ENCODE data around the gene HBD. TPM values are rescaled to one million over a fixed set of nuclear protein-coding genes. Genes with fewer than 3 reads are reported as not detected.

The HBD gene
- total RNA-seq, 1 donor from 2014 or later, result not detected

- intact Hi-C loops (cut with DNase I), result no loop called here
- ATAC-seq, result no peak
- DNase-seq (ENCODE audit: missing footprints), result no peak
Measured at GRCh38 chr11:5240056-5240455, 5.8 kb upstream of the HBD start.

DNA sequence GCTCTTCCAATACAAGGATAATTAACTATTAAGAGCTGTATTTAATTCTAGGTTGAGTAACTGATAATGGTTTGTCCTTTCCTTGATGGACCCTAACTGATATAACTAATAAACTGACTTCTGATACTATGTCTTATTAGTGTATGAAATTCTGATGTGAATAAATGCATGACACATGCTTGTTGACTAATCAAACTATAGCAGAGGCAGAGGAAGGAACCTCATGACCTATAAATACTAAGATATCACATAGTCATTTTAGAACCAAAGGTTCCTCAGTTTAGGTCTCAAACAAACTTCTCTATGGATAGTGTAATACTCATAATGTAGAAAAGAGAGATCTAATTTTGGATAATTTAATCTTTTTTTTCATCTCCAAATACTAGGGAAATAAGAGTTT, 4.8 kb upstream of the HBD start:
- DNase-seq (ENCODE audit: missing footprints) (no peak), ATAC-seq (no peak)
- intact Hi-C loops (cut with DNase I), result no loop called here

GRCh38 chr11:5238486-5238885, 4.2 kb upstream of the HBD start:
- intact Hi-C loops (cut with DNase I), result no loop called here
- DNase-seq (ENCODE audit: missing footprints) (no peak), ATAC-seq (no peak)

GRCh38 chr11:5237420-5237819, 3.1 kb upstream of the HBD start:
- intact Hi-C loops (cut with DNase I), result no loop called here
- DNase-seq (ENCODE audit: missing footprints), result no peak
- ATAC-seq, result no peak

DNA sequence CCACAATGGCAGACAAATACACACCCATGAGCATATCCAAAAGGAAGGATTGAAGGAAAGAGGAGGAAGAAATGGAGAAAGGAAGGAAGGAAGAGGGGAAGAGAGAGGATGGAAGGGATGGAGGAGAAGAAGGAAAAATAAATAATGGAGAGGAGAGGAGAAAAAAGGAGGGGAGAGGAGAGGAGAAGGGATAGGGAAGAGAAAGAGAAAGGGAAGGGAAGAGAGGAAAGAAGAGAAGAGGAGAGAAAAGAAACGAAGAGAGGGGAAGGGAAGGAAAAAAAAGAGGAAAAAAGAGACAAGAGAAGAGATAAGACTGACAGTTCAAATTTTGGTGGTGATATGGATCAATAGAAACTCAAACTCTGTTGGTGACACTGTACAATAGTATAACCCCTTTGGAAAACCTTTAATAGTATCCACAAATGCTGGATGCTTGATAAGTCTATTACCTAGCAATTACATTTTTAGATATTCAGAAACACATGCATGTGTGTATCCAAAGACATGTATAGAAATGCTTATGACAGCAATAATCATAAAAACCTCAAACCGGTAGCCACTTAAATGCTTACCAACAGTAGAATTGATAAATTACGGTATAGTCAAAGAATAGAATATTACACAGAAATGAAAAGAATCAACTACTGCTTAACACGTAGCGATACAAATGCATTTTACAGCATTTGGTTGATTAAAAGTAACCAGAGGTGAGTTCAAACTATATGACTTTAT, 1.2 kb upstream of the HBD start:
- DNase-seq (ENCODE audit: missing footprints), result no peak
- no peak for ATAC-seq
- intact Hi-C loops (cut with DNase I), result no loop called here

GRCh38 chr11:5233307-5233706, 976 bp downstream of the HBD start:
- DNase-seq (ENCODE audit: missing footprints), result no peak
- no peak for ATAC-seq
- intact Hi-C loops (cut with DNase I), result no loop called here

DNA sequence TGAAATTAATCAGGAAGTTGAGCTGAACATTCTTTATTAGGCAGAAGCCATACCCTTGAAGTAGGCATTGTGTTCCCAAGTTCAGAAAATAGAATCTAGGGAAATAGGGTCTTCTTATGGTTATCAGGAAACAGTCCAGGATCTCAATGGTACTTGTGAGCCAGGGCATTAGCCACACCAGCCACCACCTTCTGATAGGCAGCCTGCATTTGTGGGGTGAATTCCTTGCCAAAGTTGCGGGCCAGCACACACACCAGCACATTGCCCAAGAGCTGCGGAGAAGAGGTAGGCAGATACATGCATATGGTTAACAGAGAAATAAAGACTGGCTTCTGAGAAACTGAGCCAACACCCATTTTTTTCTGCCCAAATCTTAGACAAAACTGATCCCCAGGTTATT, 1.5 kb downstream of the HBD start:
- DNase-seq (ENCODE audit: missing footprints) (no peak), ATAC-seq (no peak)
- intact Hi-C loops (cut with DNase I), result no loop called here

GRCh38 chr11:5232176-5232575, 2.1 kb downstream of the HBD start:
- ATAC-seq, result no peak
- intact Hi-C loops (cut with DNase I), result no loop called here
- no peak for DNase-seq (ENCODE audit: missing footprints)

- ATAC-seq (no peak), DNase-seq (ENCODE audit: missing footprints) (no peak)
- intact Hi-C loops (cut with DNase I), result no loop called here
Measured at GRCh38 chr11:5231111-5231510, 3.2 kb downstream of the HBD start.

- ATAC-seq, result no peak
- DNase-seq (ENCODE audit: missing footprints), result no peak
- intact Hi-C loops (cut with DNase I), result no loop called here
Measured at GRCh38 chr11:5230266-5230665, 4.0 kb downstream of the HBD start.

- ATAC-seq, result no peak
- no peak for DNase-seq (ENCODE audit: missing footprints)
- intact Hi-C loops (cut with DNase I), result no loop called here
Measured at GRCh38 chr11:5229796-5230195, 4.5 kb downstream of the HBD start.

DNA sequence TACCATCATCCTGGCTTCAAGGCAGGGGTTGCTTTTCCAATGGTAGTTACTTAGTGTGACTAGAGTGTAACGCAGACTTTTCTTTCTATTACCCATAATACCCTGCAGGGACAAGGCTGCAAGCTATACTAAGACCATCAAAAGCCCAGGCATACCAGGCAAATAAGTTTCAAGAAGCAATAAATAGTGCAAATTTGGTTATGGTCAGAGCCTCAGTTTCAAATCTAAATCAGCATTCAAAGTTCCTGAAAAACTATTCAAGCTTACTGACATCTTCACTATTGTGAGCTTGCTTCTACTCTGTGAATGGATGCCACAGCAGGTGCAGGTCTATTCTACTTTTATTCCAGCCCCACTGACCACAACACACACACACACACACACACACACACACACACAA, 4.9 kb downstream of the HBD start:
- no peak for DNase-seq (ENCODE audit: missing footprints)
- intact Hi-C loops (cut with DNase I), result no loop called here

GRCh38 chr11:5228124-5228523, 6.2 kb downstream of the HBD start:
- intact Hi-C loops (cut with DNase I), result no loop called here
- ATAC-seq (no peak), DNase-seq (ENCODE audit: missing footprints) (no peak)

More for the DNA sequence above, 4.9 kb downstream of the HBD start:
- no peak for ATAC-seq

DNA sequence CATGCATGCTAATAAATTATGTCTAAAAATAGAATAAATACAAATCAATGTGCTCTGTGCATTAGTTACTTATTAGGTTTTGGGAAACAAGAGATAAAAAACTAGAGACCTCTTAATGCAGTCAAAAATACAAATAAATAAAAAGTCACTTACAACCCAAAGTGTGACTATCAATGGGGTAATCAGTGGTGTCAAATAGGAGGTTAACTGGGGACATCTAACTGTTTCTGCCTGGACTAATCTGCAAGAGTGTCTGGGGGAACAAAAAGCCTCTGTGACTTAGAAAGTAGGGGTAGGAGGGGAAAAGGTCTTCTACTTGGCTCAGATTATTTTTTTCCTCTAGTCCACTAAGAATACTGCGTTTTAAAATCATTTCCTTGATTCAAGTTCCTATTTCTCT, 6.6 kb downstream of the HBD start:
- DNase-seq (ENCODE audit: missing footprints) (no peak), ATAC-seq (no peak)
- intact Hi-C loops (cut with DNase I), result no loop called here

DNA sequence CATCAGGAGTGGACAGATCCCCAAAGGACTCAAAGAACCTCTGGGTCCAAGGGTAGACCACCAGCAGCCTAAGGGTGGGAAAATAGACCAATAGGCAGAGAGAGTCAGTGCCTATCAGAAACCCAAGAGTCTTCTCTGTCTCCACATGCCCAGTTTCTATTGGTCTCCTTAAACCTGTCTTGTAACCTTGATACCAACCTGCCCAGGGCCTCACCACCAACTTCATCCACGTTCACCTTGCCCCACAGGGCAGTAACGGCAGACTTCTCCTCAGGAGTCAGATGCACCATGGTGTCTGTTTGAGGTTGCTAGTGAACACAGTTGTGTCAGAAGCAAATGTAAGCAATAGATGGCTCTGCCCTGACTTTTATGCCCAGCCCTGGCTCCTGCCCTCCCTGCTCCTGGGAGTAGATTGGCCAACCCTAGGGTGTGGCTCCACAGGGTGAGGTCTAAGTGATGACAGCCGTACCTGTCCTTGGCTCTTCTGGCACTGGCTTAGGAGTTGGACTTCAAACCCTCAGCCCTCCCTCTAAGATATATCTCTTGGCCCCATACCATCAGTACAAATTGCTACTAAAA, 7.5 kb downstream of the HBD start, which contains the start of gene HBB:
Gene HBB (minus strand): TSS at position 340 of the 579 bp plus-strand sequence. CDS start 50 bp downstream, at position 290.
- ATAC-seq (no peak), DNase-seq (ENCODE audit: missing footprints) (no peak)
- intact Hi-C loops (cut with DNase I), result no loop called here

- ATAC-seq (no peak), DNase-seq (ENCODE audit: missing footprints) (peak; percentile 25)
- intact Hi-C loops (cut with DNase I), result no loop called here
Measured at GRCh38 chr11:5225480-5225871, 8.8 kb downstream of the HBD start.

DNA sequence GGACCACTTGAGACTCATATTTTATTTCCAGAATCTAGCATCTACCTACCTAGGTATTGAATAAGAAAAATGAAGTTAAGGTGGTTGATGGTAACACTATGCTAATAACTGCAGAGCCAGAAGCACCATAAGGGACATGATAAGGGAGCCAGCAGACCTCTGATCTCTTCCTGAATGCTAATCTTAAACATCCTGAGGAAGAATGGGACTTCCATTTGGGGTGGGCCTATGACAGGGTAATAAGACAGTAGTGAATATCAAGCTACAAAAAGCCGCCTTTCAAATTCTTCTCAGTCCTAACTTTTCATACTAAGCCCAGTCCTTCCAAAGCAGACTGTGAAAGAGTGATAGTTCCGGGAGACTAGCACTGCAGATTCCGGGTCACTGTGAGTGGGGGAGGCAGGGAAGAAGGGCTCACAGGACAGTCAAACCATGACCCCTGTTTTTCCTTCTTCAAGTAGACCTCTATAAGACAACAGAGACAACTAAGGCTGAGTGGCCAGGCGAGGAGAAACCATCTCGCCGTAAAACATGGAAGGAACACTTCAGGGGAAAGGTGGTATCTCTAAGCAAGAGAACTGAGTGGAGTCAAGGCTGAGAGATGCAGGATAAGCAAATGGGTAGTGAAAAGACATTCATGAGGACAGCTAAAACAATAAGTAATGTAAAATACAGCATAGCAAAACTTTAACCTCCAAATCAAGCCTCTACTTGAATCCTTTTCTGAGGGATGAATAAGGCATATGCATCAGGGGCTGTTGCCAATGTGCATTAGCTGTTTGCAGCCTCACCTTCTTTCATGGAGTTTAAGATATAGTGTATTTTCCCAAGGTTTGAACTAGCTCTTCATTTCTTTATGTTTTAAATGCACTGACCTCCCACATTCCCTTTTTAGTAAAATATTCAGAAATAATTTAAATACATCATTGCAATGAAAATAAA, 9.5 kb downstream of the HBD start:
- ATAC-seq (no peak), DNase-seq (ENCODE audit: missing footprints) (no peak)
- intact Hi-C loops (cut with DNase I), result no loop called here

- intact Hi-C loops (cut with DNase I), result no loop called here
- no peak for ATAC-seq
Measured at GRCh38 chr11:5223686-5224085, 10.6 kb downstream of the HBD start.

GRCh38 chr11:5223146-5223545, 11.1 kb downstream of the HBD start:
- intact Hi-C loops (cut with DNase I), result no loop called here
- ATAC-seq, result no peak
- DNase-seq (ENCODE audit: missing footprints), result no peak

More at GRCh38 chr11:5223686-5224085, 10.6 kb downstream of the HBD start:
- DNase-seq (ENCODE audit: missing footprints), result no peak
